HG03175 (cell line): ENCODE measurements around the gene HMGN5.
A peak's percentile ranks its signal among the peaks of the same experiment; 100 is the strongest.

Source experiments
- ATAC-seq: cut with Tn5 transposase; IDR thresholded peaks from one replicate; pipeline ENCODE4 v1.9.1; 2021; ENCODE audit warnings: mild to moderate bottlenecking, moderate library complexity; ENCODE audit not compliant: unreplicated experiment

HMGN5 gene

GRCh38 chrX:81120936-81121371, 80.8 kb downstream of the HMGN5 start:
- ATAC-seq, result peak; percentile 62

- ATAC-seq, result peak; percentile 28
These were observed 81.3 kb downstream of the HMGN5 start for GRCh38 chrX:81120258-81120935.

- no peak for ATAC-seq
These were observed 87.0 kb downstream of the HMGN5 start for GRCh38 chrX:81114757-81115156.

DNA sequence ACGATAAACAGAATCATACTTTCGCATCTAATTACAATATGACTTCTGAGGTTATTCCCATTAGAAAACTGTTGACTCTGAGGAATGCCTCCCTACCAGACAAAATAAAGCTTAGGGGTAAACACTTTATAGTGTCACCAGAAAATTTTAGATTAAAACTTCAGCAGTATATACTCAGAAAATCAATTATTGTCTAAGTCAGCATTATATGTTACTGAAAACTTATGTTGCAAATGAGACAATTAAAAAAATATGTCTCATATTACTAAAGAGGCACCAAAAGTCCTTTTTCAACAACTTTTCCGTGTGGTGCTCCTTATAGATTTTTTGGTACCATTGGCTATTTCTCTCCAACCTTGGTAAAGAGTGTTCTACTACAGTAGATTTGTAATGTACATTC, 91.4 kb downstream of the HMGN5 start:
- no peak for ATAC-seq

DNA sequence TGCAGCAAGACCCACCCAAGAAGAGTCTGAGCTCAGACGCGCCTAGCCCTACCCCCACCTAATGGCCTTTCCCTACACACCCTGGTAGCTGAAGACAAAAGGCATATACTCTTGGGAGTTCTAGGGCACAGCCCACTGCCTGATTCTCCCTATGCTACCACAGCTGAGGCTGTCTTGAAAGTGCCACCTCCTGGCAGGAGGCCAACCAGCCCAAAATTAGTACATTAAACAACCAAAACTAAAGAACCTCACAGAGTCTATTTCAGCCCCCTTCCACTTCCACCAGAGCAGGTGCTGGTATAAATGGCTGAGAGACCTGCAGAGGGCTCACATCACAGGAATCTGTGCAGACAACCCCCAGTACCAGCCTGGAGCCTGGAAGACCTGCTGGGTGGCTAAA, 119.1 kb downstream of the HMGN5 start:
- ATAC-seq, result no peak
